Measurements from ENCODE around the gene TMEM222.
A peak's percentile ranks its signal among the peaks of the same experiment; 100 is the strongest.

TMEM222 gene

DNA sequence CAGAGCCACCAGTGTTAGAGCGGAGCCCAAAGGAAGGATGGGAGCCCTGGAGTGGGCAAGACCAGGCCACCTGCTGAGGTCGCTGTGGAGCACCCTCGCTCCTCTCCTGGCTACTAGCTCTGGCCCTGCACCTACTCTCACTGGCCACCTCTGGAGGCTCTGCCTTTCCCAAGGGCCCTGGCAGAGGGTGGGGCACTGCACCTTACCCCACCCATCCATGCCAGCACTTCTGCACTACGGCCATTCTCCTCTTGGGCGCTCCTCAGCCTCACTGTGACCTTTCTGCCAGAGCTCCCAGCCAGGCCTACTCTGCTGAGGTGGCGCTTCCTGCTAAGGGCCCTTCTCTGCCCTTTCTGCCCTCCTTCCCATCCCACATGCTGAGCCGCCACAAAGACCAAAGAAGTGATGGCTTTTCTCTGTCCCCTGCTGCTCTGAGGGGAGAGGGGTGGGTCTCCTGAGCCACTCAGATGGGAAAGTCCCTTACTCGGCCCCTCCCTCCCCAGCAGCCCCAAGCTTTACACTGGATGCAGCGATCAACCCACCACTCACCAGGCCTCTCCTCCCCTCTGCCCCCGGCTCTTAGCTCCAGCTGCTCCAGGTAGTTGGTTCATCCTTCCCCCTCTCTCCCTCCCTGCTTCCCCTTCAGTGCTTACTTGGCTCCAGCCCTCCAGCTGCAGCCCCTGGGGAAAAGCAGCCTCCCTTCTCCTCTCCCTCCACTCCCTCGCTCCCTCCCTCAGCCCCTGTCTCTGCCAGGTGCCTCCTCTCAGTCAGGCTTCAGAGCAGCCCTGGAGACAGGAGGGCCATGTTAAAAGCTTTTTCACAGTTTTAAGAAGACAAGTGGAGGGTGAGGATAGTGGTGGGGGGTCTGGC, 14.8 kb upstream of the TMEM222 start:
- peak; percentile 80 for DNase-seq

DNA sequence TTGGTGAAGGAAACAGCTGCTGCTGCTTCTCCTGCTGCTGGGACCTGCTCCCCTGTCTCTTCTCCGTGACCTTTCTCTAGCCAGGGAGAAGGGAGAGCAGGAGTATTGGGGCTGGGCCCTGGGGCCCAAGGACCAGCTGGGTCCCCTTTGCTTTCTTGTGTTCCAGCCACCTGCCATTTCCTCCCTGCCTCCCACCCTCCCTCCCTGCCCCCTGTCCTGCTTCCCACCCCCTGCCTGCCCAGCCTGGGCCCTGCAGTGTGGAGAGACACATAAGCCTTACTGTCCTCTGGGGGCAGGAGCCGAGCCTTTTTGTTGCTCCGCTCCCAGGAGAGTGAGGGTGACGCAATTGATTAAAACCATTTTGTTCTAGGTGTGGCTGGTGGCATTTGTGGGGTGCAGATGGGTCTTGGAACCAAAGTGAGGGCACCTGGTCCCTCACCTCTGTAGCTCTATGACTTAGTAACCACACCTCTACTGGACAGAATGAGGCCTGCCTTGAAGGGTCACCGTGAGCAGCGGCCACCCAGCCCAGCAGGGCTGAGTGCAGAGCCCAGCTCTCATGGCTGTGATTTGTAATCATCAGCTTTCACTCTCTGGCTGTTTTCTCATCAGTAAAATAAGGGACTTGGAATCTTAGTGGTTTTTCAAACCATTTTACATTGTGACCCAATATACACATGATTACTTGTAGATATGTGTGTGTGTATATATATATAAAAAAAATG, 13.9 kb upstream of the TMEM222 start:
- peak; percentile 66 for DNase-seq

DNA sequence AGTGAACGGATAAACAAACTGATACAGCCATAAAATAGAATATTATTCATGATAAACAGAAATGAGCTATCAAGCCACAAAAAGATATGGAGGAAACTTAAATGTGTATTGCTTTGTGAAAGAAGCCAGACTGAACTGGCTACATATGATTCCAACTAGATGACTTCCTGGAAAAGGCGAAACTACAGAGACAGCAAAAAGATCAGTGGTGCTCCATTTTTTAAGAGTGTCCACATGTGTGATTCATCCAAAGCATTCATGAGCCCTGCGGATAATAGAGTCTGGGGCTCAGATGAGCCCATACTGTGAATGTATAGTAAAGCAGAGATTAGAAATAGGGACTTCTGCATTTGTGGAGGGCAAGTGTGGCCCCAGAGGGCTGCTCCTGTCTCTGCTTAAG, 7.8 kb upstream of the TMEM222 start:
- no peak for DNase-seq

DNA sequence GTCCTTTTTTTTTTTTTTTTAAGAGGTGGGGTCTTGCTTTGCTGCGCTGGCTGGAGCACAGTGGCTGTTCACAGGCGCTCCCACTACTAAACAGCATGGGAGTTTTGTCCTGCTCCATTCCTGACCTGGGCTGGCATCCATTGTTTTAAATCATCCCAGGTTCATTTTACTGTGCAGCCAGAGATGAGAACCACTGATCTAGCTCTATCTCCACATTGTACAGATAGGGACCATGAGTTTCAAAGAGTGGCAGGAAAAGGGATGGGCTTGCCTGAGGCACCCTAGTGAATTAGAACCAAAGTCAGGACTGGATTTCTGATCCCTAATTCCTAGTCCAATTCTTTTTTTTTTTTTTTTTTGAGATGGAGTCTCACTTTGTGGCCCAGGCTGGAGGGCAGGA, 7.2 kb upstream of the TMEM222 start:
- no peak for DNase-seq

DNA sequence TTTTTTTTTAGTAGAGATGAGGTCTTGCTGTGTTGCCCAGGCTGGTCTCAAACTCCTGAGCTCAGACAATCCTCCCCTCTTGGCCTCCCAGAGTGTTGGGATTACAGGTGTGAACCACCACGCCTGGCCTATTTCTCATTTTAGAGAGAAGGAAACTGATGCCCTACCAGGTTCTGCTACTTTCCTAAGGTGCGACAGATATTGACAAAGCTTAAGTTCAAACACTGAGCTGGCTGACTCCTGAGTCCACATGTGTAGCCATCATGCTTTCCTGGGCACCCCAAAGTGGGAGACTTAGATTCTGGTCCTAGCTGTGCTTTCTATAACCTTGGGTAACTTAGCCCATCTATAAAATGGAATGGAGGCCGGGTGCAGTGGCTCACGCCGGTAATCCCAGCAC, 5.1 kb upstream of the TMEM222 start:
- no peak for DNase-seq

DNA sequence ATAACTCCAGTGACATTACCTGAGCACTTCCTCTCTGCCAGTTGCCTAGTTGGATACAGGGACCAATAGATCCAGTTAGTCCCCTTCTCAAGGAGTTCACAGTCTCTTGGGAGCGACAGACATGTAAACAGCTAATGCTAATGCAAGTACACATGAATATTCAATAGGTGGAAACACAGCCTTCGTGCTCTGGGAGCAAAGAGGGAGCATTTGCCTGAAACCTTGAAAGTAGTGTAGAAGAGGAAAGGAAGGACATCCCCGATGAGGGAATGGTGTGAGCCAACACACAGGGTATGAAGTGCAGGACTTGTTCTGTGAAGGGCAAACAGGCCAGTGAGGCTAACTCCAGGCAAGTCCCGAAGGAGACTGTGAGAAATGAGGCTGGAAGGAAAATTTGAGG, 3.8 kb upstream of the TMEM222 start:
- peak; percentile 69 for DNase-seq

DNA sequence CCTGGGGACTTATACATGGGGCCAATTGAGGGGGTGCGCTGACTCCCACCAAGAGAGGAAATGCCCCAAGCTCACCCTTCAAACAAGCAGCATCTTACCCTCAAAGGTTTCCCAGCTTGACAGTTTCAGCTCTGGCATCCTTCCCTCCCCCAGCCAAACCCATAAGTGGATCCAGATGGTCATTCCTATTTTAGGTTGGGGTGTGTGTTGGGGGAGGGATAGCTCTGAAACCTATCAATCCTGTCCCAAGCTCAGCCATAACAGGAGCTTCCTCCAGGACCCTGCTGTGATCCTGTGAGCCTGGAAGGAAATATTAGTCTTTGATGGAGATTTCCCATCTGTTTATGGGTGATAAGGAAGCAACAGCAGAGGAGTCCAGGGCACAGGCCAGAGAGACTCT, 3.4 kb upstream of the TMEM222 start:
- DNase-seq = peak; percentile 97

DNA sequence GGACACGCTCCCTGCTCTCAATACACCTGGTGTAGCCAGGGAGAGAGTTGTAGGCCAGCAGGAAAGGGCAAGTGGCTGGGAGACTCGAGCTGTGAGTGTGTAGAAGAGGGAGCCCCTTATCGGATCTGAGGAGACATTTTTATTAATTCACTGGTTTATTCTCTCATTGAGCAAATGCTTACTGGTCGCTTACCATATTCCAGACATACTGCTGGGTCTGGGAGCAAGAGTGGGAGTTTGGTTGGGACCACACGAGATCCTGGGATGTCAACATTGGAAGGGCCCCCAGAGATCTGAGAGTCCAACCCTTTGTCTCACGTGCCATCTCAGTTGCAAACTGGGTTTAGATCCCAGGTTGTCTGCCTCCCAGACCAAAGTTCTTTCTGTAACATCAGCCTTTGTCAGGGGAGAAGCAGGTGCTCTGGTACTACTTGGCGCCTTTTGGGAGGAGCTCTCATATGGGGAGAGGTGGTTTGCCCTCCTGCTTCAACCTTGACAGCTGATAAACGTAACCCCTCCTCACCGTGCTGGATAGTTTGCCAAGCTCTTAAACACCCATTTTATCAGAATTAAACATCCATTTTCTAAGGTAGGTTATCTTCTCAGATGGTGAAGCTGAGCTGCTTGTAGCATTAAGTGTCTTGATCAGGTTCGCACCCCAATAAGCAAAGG, 742 bp downstream of the TMEM222 start:
- DNase-seq = no peak

DNA sequence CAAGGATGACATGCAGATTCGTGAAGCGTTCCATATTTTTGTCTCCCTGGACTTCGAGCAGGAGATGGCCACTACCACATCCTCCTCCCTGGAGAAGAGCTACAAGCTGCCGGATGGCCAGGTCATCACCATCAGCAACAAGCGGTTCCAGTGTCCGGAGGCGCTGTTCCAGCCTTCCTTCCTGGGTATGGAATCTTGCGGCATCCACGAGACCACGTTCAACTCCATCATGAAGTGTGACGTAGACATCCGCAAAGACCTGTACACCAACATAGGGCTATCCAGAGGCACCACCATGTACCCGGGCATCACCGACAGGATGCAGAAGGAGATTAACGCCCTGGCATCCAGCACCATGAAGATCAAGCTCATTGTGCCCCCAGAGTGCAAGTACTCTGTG, 3.3 kb downstream of the TMEM222 start:
- no peak for DNase-seq

DNA sequence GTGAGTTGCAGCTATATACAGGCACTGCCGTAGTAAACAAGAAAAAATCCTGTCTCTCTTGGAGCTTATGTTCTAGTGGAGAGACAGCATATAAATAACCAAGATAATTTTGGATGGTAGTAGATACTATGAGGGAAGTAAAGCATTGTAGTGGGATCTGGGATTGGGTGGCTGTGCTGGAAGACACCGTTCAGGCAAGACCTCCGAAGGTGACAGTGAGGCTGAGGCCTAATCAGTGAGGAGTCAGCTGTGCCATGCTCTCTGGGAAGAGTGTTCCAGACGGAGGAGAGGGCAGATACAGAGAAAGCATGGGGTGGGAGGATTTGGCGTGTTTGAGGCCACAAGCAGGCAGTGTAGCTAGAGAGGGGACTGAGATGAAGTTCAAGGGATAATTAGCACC, 6.0 kb downstream of the TMEM222 start:
- DNase-seq = no peak

DNA sequence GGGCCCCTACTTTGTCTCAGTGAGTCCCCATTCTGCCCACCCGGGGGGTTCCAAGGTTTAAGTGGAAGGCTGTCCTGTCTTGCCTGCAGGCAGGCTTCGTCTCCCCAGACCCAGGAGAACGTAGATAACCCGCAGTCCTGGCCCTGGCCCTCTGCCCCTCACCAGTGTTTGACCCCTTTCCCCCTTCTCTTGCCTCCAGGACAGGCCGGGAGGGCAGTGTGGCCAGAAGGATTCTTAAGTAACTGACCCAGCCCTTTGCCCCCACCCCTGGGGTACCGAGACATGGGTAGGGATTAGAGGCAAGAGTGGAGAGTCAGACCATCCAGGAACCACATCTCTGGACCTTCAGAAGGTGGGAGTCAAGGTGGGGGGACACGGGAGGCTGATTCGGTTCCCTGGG, 8.8 kb downstream of the TMEM222 start:
- DNase-seq = no peak

DNA sequence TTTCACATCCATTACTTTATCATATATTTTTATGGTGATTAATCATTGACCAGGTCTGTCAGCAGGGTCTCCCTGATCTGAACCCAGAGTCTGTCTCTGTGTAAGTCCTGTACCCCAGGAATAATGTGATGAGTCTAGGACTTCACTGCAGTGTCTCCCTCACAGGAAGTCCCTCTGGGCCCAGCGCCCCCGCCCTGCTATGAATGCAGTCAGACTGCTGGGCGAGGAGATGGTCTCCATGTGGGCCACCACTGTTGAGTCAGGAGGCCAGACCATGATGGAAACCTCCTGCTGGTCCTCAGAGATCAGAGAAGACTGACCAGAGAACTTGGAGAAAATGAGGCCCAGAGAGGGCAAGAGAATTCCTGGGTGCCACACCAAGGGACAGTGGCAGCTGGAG, 9.5 kb downstream of the TMEM222 start:
- DNase-seq = no peak

DNA sequence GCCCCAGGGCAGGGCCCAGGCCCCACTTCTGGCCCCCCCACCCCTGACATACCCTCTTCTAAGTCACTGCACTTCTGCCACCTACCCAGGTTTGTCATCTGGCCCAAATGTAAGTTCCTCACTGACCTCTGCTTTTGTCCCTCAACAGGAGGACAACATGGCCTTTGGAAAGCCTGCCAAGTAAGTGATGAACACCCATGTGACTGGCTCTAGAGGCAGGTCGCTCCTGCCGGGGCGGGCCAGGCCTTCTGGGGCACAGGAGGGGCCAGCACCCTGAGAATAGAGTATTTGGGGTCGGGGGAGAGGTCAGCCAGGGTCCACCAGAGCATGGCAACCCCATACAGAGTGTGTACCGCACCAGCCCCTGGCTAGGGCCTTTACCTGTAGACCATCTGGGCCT, 10.0 kb downstream of the TMEM222 start:
- DNase-seq = no peak

DNA sequence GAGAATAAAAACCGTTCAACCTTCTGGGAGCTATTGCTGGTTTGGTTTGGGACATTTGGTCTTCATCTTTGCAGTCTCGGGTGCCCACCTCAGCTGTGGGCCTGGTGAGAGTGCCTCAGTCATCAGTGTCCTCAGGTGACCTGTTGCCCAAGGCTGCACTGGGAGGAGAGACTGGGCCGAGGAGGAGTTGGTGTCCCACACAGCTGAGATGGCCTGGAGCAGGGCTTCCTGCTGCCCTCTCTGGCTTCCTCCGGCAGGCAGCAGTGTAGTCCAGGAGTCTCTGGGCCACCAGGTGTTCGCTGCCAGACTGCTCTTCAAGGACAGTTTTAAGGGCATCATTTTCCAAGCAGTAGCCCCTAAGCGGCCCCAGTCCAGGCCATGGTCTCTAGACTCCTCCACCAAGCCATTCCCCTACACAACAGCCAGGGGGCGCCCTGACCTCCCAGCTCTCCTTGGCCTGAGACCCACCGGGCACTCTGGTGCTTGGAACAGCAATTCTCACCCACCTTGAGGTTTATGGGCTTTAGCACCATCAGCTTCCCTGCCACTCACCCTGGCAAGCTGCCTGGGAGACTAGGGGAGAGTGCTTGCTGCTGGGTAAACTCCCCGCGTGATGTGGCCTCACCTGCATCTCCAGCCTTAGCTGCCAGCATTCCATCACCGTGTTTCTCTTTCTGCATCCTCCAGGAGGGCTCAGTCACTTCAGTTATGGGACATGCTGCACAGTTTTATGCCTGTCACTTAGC, 10.7 kb downstream of the TMEM222 start:
- DNase-seq = peak; percentile 81

DNA sequence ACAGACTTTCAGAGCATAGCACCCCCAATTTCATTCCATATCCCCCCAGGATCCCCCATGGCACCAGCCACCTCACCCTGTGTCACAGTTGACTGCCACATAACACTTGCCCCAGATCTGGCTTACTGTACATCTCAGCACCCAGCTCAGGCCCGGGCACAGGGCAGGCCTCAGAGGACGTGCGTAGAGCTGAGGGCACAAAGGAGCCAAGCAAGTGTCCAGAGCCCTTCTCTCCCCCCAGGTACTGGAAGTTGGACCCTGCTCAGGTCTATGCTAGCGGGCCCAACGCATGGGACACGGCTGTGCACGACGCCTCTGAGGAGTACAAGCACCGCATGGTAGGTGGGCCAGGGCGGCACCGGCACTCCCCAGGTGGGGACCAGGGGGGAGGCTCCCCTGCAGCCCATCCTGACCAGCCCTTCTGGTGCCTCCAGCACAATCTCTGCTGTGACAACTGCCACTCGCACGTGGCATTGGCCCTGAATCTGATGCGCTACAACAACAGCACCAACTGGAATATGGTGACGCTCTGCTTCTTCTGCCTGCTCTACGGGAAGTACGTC, 11.8 kb downstream of the TMEM222 start:
- DNase-seq = no peak

DNA sequence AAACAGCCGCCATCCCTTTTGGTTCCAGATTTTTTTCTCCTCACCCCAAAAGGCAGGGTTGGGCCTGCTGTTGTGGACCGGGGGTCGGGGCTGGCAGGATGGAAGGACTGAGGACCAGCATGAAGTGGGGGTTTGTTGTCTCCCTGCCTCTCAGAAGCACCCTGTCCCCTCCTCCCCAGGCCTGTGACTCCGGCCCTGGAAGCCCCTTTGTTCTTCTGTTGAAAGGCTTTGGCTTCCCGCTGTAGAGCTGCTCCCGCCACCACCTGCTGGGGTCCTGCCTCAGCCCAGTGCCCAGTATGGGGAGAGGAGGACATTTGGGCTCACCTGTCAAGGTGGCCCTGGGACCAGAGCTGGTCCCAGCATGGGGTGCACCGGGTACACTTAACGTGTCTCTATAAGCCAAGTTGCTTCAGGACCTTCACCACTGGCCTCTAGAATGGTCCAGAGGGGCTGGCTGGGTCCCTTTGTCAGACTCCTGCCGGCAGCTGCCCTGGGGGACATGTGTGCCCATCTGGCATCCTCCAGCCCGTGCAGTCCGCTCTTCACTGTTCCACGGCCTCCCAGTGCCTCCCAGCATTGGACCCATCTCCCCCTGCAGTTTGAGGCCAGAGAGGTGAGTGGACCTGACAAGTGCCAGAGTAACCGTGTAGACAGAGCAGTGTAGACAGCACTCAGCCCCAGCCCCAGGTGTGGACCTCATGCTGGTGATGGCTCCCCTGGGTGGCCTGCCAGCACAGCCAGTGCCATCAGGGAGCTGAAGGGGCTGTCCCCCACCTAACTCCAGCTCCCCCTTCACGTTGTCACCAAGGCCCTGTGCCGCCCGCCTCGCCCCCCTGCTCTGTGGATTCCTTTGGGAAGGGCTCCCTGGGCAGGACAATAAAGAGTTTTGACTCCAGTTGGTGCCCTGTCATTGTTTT, 13.8 kb downstream of the TMEM222 start:
- no peak for DNase-seq

DNA sequence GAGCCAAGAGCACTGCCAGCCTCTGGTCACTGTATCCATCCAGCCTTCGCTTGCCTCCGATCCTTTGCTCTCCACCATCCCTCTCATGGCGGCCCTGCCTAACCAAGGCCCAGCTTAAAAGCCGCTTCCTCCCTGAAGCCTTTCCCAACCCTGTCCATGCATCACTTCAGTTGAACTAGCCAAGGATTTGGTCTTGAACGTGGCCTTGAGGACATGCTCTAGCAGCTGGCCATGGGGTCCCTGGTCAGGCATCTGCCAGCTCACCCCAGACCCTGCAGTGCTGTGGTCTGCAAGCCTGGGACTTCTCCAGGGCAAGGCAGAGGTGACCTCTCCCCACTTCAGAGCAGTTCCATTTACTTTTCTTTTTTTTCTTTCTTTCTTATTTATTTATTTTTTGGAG, 14.8 kb downstream of the TMEM222 start:
- no peak for DNase-seq

DNA sequence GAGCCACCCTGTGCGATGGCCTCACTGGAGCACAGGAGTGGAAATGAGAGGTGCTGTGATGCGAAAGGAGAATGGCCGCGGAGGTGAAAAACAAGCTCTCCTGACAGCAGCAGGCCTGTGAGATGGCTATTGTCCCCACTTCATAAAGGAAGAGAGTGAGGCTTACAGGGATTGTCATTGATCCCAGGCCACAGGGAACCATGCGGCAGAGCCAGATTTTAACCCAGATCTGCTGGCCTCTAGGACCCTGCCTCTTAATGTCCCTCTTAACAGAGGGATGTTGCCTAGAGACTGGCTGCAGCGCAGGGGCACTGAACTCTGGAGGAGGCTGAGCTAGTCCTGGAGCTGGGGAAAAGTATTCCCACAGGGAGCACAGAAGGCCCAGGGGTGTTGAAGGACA, 16.8 kb downstream of the TMEM222 start:
- no peak for DNase-seq

DNA sequence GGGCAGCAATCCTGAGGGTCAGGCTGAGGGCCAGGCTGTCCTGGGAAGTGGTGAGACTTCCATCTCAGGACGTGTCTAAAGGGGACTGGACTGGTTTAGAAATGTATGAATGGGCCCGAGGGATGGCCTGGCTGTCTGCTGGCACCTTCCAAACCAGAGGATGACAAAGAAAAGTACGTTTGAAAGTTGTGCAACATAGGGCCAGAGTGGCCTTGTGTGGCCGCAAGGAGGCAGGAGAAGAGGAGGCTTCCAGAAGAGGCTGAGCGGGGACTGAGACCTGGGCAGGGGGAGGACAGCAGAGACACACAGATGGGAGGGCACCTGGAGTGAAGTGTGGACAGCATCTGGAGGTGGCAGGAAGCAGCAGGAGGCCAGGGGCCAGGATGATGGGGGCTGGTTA, 17.2 kb downstream of the TMEM222 start:
- DNase-seq = no peak

DNA sequence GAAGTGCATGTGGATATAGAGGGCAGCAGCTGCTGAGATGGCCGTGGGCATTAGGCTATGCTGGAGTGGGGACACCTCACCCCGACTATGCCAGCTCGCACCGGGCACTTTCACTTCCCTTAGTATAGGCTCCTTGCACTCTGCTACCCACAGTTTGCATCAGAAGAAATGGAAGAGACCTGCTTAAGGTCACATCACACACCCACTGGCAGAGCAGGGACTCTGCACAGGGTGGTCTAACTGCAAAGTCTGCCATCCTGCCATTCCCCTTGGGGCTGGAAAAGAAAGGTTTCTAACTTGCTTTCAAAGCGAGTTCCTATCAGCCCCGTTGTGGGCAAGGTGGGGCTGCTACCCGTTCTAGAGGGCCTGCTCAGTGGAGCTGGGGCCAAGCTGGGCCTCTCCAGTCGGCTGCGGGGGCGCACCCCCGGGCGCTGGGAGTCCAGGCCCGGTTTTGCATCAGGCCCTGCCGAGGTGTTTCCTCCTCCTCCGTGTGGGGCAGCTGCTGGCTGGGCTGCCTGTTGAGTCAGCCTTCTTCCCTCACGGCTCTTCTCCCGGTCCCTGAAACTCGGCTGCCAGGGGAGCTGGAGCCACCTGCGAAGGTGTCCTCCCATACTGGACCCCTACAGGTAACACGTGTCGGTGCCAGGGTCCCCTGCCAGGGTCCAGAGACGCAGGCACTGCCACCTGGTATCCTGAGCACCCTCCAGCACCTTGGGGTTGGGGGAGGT, 19.7 kb downstream of the TMEM222 start, which contains the start of gene SYTL1:
TSS of gene SYTL1 (plus strand) at position 498 of the 728 bp plus-strand sequence. CDS start 3,313 bp downstream, outside the sequence.
- peak; percentile 84 for DNase-seq

DNA sequence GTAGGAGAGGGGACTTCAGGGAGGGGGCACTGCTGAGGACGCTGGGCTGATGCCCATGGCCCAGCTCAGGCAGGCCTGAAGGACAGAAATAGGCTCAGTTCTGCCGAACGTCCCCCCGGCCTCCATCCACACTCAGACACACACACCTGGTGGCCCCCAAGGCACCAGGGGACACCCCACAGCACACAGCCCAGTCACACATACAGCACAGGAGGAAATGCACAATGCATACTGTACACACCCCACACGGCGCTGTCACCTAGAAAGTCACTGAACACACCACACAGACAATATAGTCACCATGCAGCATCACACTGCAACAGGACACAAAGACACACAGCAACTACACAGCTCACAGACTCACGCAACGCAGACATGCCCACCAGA, 20.4 kb downstream of the TMEM222 start:
- DNase-seq = no peak
